Body of pancreas (tissue), 4 donors: Measurements from ENCODE around the gene USP54. TPM values are rescaled to one million over a fixed set of nuclear protein-coding genes. Genes with fewer than 3 reads are reported as not detected.

Experiments
- ATAC-seq: fragments of 150-250 bp; one replicate; pipeline ENCODE4 v1.9.1; 2016
- DNase-seq, 4 donors: peaks; one replicate each; pipeline ENCODE4 v3.0.0-alpha.2; 2019
- H3K27ac ChIP-seq, 4 donors: fragments of 200-600 bp; sonication (generic); 1 replicate in 3 of 4; 2 replicates in 1 of 4; pipeline versions ENCODE4 v1.5.1 to v1.6.1; 2016 to 2019; ENCODE audit warnings: mild to moderate bottlenecking in 1 of 4, mixed read lengths in 1 of 4, moderate library complexity in 1 of 4
- H3K27me3 ChIP-seq, 2 donors: fragments of 200-600 bp; sonication (generic); one replicate each; pipeline ENCODE4 v1.6.0; 2016; ENCODE audit warnings: mild to moderate bottlenecking in 1 of 2
- H3K36me3 ChIP-seq, 2 donors: fragments of 200-600 bp; sonication (generic); replicated peaks in 1 of 2; 2 replicates each; pipeline ENCODE4 v1.5.1; 2016; ENCODE audit warnings: low read depth in 2 of 2; ENCODE audit not compliant: insufficient read depth in 1 of 2
- H3K4me1 ChIP-seq: fragments of 200-600 bp; sonication (generic); one replicate; pipeline ENCODE4 v1.6.0; 2016
- H3K4me3 ChIP-seq, 2 donors: fragments of 200-600 bp; sonication (generic); 1 replicate in 1 of 2; 2 replicates in 1 of 2; pipeline ENCODE4 v1.5.1; 2016 to 2019
- H3K9me3 ChIP-seq, 3 donors: fragments of 200-600 bp; sonication (generic); 1 replicate in 2 of 3; 2 replicates in 1 of 3; pipeline ENCODE4 v1.5.1; 2016
- CTCF ChIP-seq, 7 experiments: fragments of 450-650 bp in 4 of 7; fragments of 200-600 bp in 3 of 7; sonication (generic) in 3 of 7; IDR thresholded peaks; one replicate each; pipeline ENCODE4 v1.5.1; 2016 to 2019; ENCODE audit warnings: antibody characterized with exemption in 7 of 7
- POLR2A ChIP-seq, 3 donors: fragments of 450-650 bp; IDR thresholded peaks; one replicate each; pipeline ENCODE4 v1.6.1; 2016; ENCODE audit warnings: antibody characterized with exemption in 3 of 3, mild to moderate bottlenecking in 2 of 3
- WGBS, 2 donors: methylation state at CpG; one replicate each; pipeline ENCODE4 v1.1.5; 2017; 5-methylcytosine and 5-hydroxymethylcytosine counted together
- intact Hi-C: fragments of 100-400 bp; cut with DNase I; formaldehyde crosslinking; loops from one replicate; pipeline ENCODE4 v1.15.1; 2023
- small RNA-seq: library from RNA; depleted of rRNA; stranded (forward); fragments of <200 nt; gene quantifications from one replicate; pipeline ENCODE3, GENCODE V24; 2016
- total RNA-seq, 2 donors: library from RNA; depleted of rRNA; stranded (reverse); fragments of >200 nt; gene quantifications; one replicate each; pipeline ENCODE4 v1.1.0, GENCODE V29; 2016

The USP54 gene
- total RNA-seq, 2 donors from 2014 or later = 20.4 to 25.4 TPM

GRCh38 chr10:73456187-73456890 is 134.8 kb downstream of the USP54 start:
- intact Hi-C loops = no loop called here
- no peaks in the 10 kb centered on the region for H3K27me3 ChIP-seq
- no peaks in the 10 kb centered on the region for H3K4me1 ChIP-seq
- no peak for DNase-seq
- ATAC-seq = no peak
- no peak overlapping the region for H3K4me3 ChIP-seq
- no peak overlapping the region for H3K27ac ChIP-seq
- WGBS, 2 donors = 59 to 67% methylated on average over 2 of the region's 2 CpGs
- no peaks in the 10 kb centered on the region for H3K9me3 ChIP-seq
- no peaks in the 10 kb centered on the region for H3K36me3 ChIP-seq
- no peak for TF ChIP-seq POLR2A (IDR thresholded peaks at IDR 0.05)
- TF ChIP-seq CTCF (IDR thresholded peaks at IDR 0.05) = no peak

GRCh38 chr10:73449113-73449512 is 142.0 kb downstream of the USP54 start:
- Histone ChIP-seq H3K36me3 (peaks cover 0 to 5% of the 10 kb centered on the region in 2 donors), H3K27me3 (no peaks in the 10 kb centered on the region), H3K4me1 (no peaks in the 10 kb centered on the region), H3K4me3 (no peak overlapping the region), H3K9me3 (no peaks in the 10 kb centered on the region), H3K27ac (no peak overlapping the region)
- DNase-seq (no peak), ATAC-seq (no peak)
- TF ChIP-seq POLR2A (IDR thresholded peaks at IDR 0.05) (no peak), CTCF (IDR thresholded peaks at IDR 0.05) (no peak)
- intact Hi-C loops = no loop called here
- WGBS, 2 donors = 70 to 83% methylated on average over 1 of the region's 1 CpG

- DNase-seq = no peak
- intact Hi-C loops = no loop called here
- no peak for ATAC-seq
- Histone ChIP-seq H3K27me3 (no peaks in the 10 kb centered on the region), H3K27ac (no peak overlapping the region), H3K4me1 (no peaks in the 10 kb centered on the region), H3K9me3 (no peaks in the 10 kb centered on the region), H3K4me3 (no peak overlapping the region), H3K36me3 (peaks cover 0 to 5% of the 10 kb centered on the region in 2 donors)
- WGBS, 2 donors = 86 to 89% methylated on average over 1 of the region's 1 CpG
- TF ChIP-seq CTCF (IDR thresholded peaks at IDR 0.05) = no peak
- TF ChIP-seq POLR2A (IDR thresholded peaks at IDR 0.05) = no peak
Observed at GRCh38 chr10:73448384-73448783, 142.8 kb downstream of the USP54 start.

Small RNA genes within 50 kb of the gene (small RNA-seq; reads per million reads assigned to genes)
- not detected for gene RNU6-883P

Other genes with a start within 250 kb of the USP54 start
- gene CFAP70, start 232.5 kb downstream of the USP54 start, total RNA-seq = 10 to 100 TPM in 1 of 2 donors, 1 to 10 TPM in 1; 8.8 to 11.5 TPM
- 10 to 100 TPM; 22.7 to 46.2 TPM for gene ANXA7, start 177.3 kb downstream of the USP54 start, total RNA-seq
- gene MSS51, start 157.8 kb downstream of the USP54 start, total RNA-seq = 1 to 10 TPM; 2.3 to 3.9 TPM
- 10 to 100 TPM; 20.4 to 27.5 TPM for gene PPP3CB, start 95.3 kb downstream of the USP54 start, total RNA-seq
- not detected for gene MYOZ1, start 50.1 kb upstream of the USP54 start, total RNA-seq
- not detected for gene SYNPO2L, start 64.7 kb upstream of the USP54 start, total RNA-seq
- 10 to 100 TPM; 13.5 to 25.1 TPM for gene AGAP5, start 106.8 kb upstream of the USP54 start, total RNA-seq
- 10 to 100 TPM; 29.1 to 30.3 TPM for gene SEC24C, start 153.0 kb upstream of the USP54 start, total RNA-seq
- 10 to 100 TPM in 1 of 2 donors, 1 to 10 TPM in 1; 9.3 to 15.8 TPM for gene CHCHD1, start 190.7 kb upstream of the USP54 start, total RNA-seq
- 10 to 100 TPM; 34.5 to 70.9 TPM for gene ZSWIM8, start 194.3 kb upstream of the USP54 start, total RNA-seq
- 10 to 100 TPM; 21.1 to 25.4 TPM for gene NDST2, start 220.3 kb upstream of the USP54 start, total RNA-seq